Activated CD8-positive, alpha-beta memory T cell treated with anti-CD3 and anti-CD28 coated beads for 24 hours (primary cell): ENCODE data around the gene CFAP97D1.
"Not testable (repeated sequence)": the region's sequence is repeated elsewhere in the genome, so short reads cannot be mapped to it uniquely, and the experiment has no call there.

Experiments used
- DNase-seq: peaks from one replicate; pipeline ENCODE4 v3.0.0-alpha.2; 2020

Gene CFAP97D1

DNA sequence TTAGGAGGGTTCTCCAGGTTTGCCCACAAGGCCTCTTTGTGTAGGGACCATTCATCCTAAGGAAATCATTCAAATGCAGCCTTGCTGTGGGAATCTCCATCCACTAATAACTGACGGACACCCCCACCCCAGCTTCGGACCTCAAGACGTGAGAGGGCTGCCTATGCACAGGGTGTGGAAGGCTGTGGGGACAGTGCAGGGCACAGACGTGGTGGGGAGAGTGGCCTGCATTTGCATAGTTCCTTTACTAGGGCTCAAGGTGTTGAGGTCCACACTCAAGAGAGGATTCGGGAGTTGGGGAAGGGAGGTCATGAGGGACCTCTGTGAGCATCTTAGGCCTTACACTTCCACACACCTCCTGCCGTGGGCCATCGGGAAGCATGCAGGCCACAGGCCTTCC lies 11.3 kb upstream of the CFAP97D1 start:
- DNase-seq = no peak

DNA sequence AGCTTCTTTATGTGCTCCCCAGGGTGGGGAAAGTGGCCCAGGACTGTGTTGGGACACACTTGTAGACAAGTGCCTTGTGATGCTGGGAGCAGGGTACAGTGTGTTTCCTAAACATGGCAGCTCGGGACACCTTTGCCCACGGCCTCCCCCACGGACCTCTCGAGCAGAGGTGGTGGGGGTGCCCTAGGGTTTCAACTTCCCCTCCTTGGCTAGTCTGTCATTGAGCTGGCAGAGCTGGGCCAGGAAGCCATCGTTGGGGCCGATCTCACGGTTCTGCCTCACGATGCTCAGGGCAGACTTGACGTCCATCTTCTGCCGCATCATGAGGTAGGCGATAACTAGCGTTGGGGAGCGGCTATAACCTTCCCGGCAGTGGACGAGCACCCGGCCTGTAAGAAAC lies 10.8 kb upstream of the CFAP97D1 start:
- no peak for DNase-seq

DNA sequence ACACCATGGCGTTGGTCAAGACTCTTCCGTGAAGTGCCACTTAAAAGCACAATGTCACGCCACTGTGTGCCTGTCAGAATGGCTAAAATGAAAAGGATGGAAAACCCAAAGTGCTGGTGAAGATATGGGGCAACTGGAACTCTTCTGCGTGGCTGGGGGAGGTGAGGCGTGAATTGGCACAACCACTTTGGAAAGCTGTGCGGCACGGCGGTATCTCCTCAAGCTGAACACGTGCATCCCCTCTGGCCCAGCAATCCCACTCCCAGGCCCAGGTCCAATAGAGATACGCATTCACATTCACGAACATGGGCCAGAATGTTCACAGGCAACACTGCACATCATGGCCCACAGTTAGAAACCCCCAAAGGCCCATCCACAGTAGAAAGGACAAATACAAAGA lies 10.4 kb upstream of the CFAP97D1 start:
- DNase-seq = no peak

DNA sequence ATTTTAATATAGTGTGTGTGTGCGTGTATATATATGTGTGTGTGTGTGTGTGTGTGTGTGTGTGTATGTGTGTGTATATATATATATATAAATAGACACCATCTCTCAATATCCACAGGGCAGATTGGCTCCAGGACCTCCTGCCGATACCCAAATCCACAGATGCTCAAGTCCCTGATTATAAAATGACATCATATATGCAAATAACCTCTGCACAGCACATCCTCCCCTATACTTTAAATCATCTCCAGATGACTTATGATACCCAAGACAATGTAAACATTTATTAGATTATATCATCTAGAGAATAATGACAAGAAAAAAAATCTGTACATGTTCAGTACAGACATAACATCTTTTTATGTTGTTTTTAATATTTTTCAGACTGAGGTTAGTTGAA lies 9.3 kb upstream of the CFAP97D1 start:
- no peak for DNase-seq

DNA sequence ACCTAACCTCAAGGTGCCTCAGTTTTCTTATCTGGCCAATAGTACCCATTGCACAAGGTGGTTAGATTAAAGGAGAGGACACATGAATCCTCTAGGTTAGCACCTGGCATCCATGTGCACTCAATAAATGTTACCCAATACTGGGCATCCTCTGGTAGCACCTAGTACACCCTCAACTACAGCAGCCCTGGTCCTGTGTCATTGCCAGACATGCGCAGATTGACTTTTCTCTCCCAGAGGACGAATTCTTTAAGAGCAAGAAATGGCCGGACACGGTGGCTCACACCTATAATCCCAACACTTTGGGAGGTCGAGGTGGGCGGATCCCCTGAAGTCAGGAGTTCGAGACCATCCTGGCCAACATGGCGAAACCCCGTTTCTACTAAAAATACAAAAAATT lies 8.8 kb upstream of the CFAP97D1 start:
- DNase-seq = no peak

GRCh38 chr17:43772877-43773648 lies 7.2 kb upstream of the CFAP97D1 start:
- no peak for DNase-seq

- no peak for DNase-seq
Observed at GRCh38 chr17:43774304-43775250, 5.7 kb upstream of the CFAP97D1 start.

- DNase-seq = peak; percentile 87
Observed at GRCh38 chr17:43778337-43779144, 1.7 kb upstream of the CFAP97D1 start, which contains the start of gene DUSP3. DUSP3 (minus strand) TSS chr17:43778977; CDS start chr17:43778924, 53 bp downstream.

DNA sequence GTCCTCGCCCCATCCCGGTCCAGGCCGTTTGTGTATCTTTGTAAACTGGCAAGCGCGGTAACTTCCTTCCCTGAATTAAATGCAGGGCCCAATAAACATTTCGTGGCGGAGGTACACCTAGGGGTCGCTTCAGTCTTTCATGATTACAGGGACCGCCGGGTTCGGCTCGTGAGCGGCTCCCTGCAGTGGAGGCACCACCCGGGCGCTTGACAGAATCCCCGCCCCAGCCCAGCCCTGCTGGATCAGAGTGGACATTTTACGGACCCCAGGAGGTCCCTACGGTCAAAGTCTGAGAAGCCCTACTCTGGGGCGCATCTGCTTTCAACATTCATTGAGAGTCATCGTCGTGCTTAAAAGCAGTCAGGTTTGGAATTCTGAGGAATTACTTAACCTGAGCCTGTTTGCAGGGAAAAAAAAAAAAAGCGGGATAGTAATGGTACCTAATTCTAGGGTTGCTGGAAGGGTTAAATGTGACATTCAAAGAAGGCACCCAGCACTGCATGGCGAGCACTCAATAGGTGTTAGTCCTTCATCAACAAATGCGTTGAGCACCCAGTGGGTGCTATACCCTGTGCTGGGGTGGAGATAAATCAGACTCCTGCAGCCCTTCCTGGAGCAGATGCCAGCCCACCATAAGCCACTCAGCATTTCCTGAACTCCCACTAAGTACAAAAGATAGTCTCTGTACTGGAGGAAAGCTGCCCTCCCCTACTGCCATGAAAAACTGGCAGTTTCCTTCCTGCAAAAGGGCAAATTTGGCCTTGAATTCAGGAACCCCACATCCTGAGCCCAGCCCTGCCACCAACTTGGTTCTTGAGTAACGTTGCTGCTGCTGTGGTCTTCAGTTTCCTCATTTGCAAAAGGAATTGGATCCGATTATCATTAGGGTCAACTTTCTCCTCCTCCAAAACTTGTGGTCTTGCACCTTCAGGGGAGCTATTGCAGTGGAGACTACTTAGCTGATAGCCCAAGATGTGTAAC lies 800 bp upstream of the CFAP97D1 start:
- DNase-seq = no peak

DNA sequence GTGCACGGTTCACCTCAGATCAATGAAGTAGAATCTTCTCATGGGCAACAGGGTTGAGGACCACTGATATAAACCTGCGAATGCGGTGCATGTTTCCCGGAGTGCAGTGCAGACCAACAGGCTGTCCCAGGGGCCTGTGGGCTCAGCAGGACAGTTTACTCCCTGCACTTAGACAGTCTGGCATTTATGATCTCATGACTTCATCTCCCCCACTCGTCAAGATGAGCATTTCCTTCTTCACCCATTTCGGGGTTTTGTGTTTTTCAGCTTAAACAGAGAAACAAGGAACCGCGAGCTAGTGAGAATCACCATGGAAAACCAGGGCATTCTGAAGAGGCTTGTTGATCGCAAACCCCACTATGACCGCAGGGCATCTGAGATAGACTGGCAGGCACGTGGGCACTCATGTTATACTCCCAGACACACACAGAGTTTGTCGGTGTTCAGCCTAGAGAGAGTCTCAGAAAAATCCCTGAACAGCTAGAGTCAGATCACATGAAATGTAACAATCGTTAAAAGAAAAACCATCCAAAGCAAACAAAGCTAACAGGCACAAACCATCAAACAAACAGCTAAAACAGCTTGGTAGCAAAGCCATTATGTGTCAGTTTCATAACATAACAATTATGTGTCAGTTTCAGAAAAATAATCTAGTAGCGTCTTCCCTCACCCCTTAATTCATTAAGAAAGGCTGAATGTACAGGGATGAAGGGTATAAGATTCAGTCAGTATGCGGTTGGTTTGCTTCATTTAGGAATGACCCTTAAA lies 2.9 kb downstream of the CFAP97D1 start:
- no peak for DNase-seq

DNA sequence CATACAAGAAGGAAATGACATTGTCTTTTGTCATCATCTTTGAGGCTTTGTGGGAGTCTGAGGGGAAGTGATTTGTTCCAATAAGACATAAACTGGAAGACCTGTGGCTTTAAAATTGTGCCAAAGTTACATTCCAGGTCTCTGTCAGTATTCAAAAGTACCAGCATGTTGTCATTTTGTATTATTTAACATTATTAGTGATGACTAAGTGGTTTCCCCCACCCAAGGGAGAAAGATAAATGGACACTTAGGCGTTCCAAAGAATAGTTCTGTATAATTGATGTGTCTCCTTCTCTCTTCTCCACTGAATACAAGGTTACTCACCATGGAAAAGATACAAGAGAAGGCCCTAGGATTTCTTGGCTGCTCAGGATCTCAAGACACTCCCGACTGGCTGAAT lies 3.8 kb downstream of the CFAP97D1 start:
- DNase-seq = no peak

DNA sequence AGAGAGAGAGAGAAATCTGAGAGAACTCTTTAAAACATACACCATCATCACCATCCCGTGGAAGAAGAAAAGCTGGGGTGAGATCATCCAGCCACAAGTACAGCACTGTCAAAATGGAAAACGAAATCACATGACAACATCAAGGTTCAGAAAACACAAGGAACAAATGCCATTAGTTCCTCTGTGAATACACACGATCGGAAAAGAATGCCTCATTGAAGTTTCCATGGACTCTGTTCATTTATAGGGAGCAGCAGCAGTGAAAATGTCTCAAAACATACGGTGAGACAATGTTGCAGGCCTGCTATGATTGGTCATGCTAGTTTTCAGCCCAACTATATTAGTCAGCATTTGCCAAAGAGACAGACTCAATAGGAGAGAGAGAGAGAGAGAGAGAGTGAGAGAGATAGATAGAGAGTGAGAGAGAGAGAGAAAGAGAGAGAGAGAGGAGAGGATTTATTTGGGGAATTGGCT lies 4.4 kb downstream of the CFAP97D1 start:
- no peak for DNase-seq

GRCh38 chr17:43787728-43788127 lies 7.5 kb downstream of the CFAP97D1 start:
- no peak for DNase-seq

DNA sequence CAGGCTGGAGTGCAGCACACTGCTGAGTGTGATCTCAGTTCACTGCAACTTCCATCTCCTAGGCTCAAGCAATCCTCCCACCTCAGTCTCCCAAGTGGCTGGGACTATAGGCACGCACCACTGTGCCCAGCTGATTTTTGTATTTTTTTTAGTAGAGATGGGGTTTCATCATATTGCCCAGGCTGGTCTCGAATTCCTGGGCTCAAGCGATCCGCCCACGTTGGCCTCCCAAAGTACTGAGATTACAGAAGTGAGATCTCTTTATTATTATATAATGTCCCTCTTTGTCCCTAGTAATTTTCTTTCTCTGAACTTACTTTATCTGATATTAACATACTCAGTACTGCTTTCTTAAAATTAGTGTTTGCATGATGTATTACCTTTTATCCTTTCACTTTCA lies 8.3 kb downstream of the CFAP97D1 start:
- no peak for DNase-seq

DNA sequence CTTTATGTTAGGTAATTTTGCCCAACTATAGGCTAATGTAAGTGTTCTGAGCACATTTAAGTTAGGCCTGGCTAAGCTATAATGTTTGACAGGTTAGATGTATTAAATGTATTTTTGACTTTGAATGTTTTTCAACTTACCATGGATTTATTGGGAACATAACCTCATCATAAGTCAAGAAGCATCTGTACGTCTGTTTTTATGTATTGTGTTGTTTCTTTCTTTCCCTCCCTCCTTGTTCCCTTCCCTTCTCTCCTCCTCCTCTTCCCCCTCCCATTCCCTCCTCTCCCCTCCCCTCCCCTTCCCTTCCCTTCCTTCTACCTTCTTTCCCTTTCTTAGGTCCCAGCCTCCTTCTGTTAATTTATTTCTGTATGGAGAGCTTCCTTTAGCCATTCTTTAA lies 9.2 kb downstream of the CFAP97D1 start:
- DNase-seq = no peak

- DNase-seq = no peak
Observed at GRCh38 chr17:43790311-43790940, 10.2 kb downstream of the CFAP97D1 start.

- no peak for DNase-seq
Observed at GRCh38 chr17:43791589-43791988, 11.4 kb downstream of the CFAP97D1 start.

GRCh38 chr17:43792668-43793067 lies 12.4 kb downstream of the CFAP97D1 start:
- not testable (repeated sequence) for DNase-seq

GRCh38 chr17:43798024-43798423 lies 17.8 kb downstream of the CFAP97D1 start:
- not testable (repeated sequence) for DNase-seq

GRCh38 chr17:43799047-43799446 lies 18.8 kb downstream of the CFAP97D1 start:
- no peak for DNase-seq
